ENCODE measurements around the gene RAB11FIP3.
"Not testable (repeated sequence)": the region's sequence is repeated elsewhere in the genome, so short reads cannot be mapped to it uniquely, and the experiment has no call there.

RAB11FIP3 gene

GRCh38 chr16:468068-468821 lies 42.8 kb downstream of the RAB11FIP3 start:
- no peak for DNase-seq

GRCh38 chr16:469459-469858 lies 44.0 kb downstream of the RAB11FIP3 start:
- DNase-seq, result not testable (repeated sequence)

GRCh38 chr16:470418-470817 lies 45.0 kb downstream of the RAB11FIP3 start:
- no peak for DNase-seq

- peak; percentile 73 for DNase-seq
Observed at GRCh38 chr16:471353-472198, 46.1 kb downstream of the RAB11FIP3 start.

GRCh38 chr16:472199-472504 lies 46.7 kb downstream of the RAB11FIP3 start:
- no peak for DNase-seq

- no peak for DNase-seq
Observed at GRCh38 chr16:473046-474043, 47.9 kb downstream of the RAB11FIP3 start.

GRCh38 chr16:474420-475122 lies 49.1 kb downstream of the RAB11FIP3 start:
- DNase-seq, result no peak

GRCh38 chr16:476039-476438 lies 50.6 kb downstream of the RAB11FIP3 start:
- DNase-seq, result no peak

GRCh38 chr16:477301-478157 lies 52.1 kb downstream of the RAB11FIP3 start:
- DNase-seq, result no peak

GRCh38 chr16:478287-478686 lies 52.8 kb downstream of the RAB11FIP3 start:
- DNase-seq, result not testable (repeated sequence)

- no peak for DNase-seq
Observed at GRCh38 chr16:482468-483185, 57.2 kb downstream of the RAB11FIP3 start.

- no peak for DNase-seq
Observed at GRCh38 chr16:483341-484075, 58.1 kb downstream of the RAB11FIP3 start.

- no peak for DNase-seq
Observed at GRCh38 chr16:489606-490005, 64.2 kb downstream of the RAB11FIP3 start.

GRCh38 chr16:490768-491167 lies 65.3 kb downstream of the RAB11FIP3 start:
- no peak for DNase-seq

- no peak for DNase-seq
Observed at GRCh38 chr16:491220-491919, 65.9 kb downstream of the RAB11FIP3 start.

- peak; percentile 41 for DNase-seq
Observed at GRCh38 chr16:492211-492875, 66.9 kb downstream of the RAB11FIP3 start.

GRCh38 chr16:494676-495075 lies 69.2 kb downstream of the RAB11FIP3 start:
- DNase-seq, result not testable (repeated sequence)

- DNase-seq, result no peak
Observed at GRCh38 chr16:495127-495748, 69.8 kb downstream of the RAB11FIP3 start.

Measured in femur (tissue), 1 donor.